ENCODE results near the gene PGK2.
"Not testable (repeated sequence)": the region's sequence is repeated elsewhere in the genome, so short reads cannot be mapped to it uniquely, and the experiment has no call there.

The PGK2 gene

GRCh38 chr6:49787176-49787575 lies at the start of gene PGK2:
Gene PGK2 (minus strand): TSS chr6:49787285. CDS start chr6:49787187, 98 bp downstream.
- no peak for DNase-seq (ENCODE audit: low read depth)

- no peak for DNase-seq (ENCODE audit: low read depth)
Observed at GRCh38 chr6:49835140-49835539, 48.1 kb upstream of the PGK2 start.

- no peak for DNase-seq (ENCODE audit: low read depth)
Observed at GRCh38 chr6:49833386-49833785, 46.3 kb upstream of the PGK2 start.

- no peak for DNase-seq (ENCODE audit: low read depth)
Observed at GRCh38 chr6:49826743-49827406, 39.8 kb upstream of the PGK2 start.

- DNase-seq (ENCODE audit: low read depth): no peak
Observed at GRCh38 chr6:49815166-49815565, 28.1 kb upstream of the PGK2 start.

- no peak for DNase-seq (ENCODE audit: low read depth)
Observed at GRCh38 chr6:49813248-49813647, 26.2 kb upstream of the PGK2 start.

GRCh38 chr6:49806145-49806544 lies 19.1 kb upstream of the PGK2 start:
- DNase-seq (ENCODE audit: low read depth): no peak

- no peak for DNase-seq (ENCODE audit: low read depth)
Observed at GRCh38 chr6:49805246-49805645, 18.2 kb upstream of the PGK2 start.

GRCh38 chr6:49801525-49801924 lies 14.4 kb upstream of the PGK2 start:
- no peak for DNase-seq (ENCODE audit: low read depth)

GRCh38 chr6:49799090-49799489 lies 12.0 kb upstream of the PGK2 start:
- DNase-seq (ENCODE audit: low read depth): no peak

- DNase-seq (ENCODE audit: low read depth): not testable (repeated sequence)
Observed at GRCh38 chr6:49796842-49797455, 9.9 kb upstream of the PGK2 start.

GRCh38 chr6:49790341-49790740 lies 3.3 kb upstream of the PGK2 start:
- DNase-seq (ENCODE audit: low read depth): no peak

- DNase-seq (ENCODE audit: low read depth): no peak
Observed at GRCh38 chr6:49784272-49784671, 2.8 kb downstream of the PGK2 start.

GRCh38 chr6:49782725-49783124 lies 4.4 kb downstream of the PGK2 start:
- DNase-seq (ENCODE audit: low read depth): no peak

GRCh38 chr6:49782293-49782692 lies 4.8 kb downstream of the PGK2 start:
- no peak for DNase-seq (ENCODE audit: low read depth)

- no peak for DNase-seq (ENCODE audit: low read depth)
Observed at GRCh38 chr6:49776444-49776843, 10.6 kb downstream of the PGK2 start.

GRCh38 chr6:49775043-49775442 lies 12.0 kb downstream of the PGK2 start:
- no peak for DNase-seq (ENCODE audit: low read depth)

- no peak for DNase-seq (ENCODE audit: low read depth)
Observed at GRCh38 chr6:49772285-49772684, 14.8 kb downstream of the PGK2 start.

GRCh38 chr6:49766762-49767161 lies 20.3 kb downstream of the PGK2 start:
- DNase-seq (ENCODE audit: low read depth): no peak

GRCh38 chr6:49764571-49765236 lies 22.4 kb downstream of the PGK2 start:
- no peak for DNase-seq (ENCODE audit: low read depth)

- DNase-seq (ENCODE audit: low read depth): no peak
Observed at GRCh38 chr6:49744259-49744658, 42.8 kb downstream of the PGK2 start, which contains the start of gene CRISP3. Gene CRISP3 (minus strand): TSS chr6:49744388. CDS start chr6:49744367, 21 bp downstream.

- DNase-seq (ENCODE audit: low read depth): no peak
Observed at GRCh38 chr6:49743429-49743828, 43.7 kb downstream of the PGK2 start.

- DNase-seq (ENCODE audit: low read depth): no peak
Observed at GRCh38 chr6:49739423-49739822, 47.7 kb downstream of the PGK2 start.
